Fibroblast of peridontal ligament (primary cell): ENCODE measurements around the gene SPAG17.

Experiments used
- DNase-seq: peaks from one replicate; pipeline ENCODE4 v3.0.0-alpha.2; 2010; ENCODE audit errors: extremely low read depth

The SPAG17 gene

DNA sequence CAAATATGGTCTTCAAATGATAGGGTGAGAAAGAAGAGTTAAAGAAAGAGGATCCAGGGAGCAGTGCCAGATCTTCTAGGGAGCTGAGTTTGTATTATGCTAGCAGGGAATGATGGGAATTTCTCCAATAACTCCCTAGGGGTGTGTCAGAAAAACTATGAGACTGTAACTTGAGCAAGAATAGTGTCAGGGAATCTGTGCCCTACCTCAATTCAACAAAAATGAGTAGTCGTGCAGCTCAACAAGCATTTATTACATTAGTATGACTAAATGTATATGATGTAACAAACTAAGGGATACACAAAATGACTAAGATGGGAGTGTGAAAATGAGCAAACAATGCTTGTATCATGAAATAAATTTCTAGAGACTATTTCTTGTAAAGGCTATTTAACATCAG is 24.2 kb downstream of the SPAG17 start:
- DNase-seq: no peak

DNA sequence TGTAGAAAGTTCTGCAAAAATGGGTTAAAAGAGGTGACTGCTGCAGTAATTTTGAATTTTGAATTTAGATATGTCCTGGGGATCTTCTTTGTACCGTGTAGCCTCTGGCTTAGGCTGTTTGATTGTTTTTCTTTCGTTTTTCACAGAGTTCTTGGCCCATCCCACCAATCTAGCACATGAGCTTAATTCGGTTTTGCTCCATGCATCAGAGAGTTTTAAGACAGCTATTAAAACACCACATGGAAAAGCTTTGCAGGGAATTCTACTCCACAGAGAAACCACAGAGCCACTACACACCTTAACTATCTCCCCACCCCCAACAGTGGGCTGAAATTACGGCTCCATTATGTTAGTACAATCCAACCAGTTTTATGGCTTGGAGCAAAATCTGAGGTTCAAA is 25.5 kb downstream of the SPAG17 start:
- peak; percentile 8 for DNase-seq

DNA sequence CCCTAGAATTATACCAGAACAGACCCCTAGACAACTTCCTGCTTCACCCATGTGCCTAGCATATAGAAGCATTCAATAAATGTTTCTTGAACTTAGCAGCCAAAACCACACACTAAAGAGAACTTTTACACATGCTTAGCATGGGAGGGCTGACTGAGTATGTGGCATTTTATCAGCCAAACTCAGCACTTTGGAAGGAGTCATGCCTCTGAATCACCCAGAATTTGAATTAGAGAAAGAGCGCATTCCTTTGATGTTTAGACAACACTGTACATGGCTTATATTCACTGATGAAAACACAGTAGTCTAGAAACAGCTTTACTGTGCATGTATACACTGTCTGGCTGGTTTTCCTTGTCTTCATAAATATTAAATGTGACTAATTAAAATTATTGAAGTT is 26.1 kb downstream of the SPAG17 start:
- DNase-seq: peak; percentile 54

DNA sequence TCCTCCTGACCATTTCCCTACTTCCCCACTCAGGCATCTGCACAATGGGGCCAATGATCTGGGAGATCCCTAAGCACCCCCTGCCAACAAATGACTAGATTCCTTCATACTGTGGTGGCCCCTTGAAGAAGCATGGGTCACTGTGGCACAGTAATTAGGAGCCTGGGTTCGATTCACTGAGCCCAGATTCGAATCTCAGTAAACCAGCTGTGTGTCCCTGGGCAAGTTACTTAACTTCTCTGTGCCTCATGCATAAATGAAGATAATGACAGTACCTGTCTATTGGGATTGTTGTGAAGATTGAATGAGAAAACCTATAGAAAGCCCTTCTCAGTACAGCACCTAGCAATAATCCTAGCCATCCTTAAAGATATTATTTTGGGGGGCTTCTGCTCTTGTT is 27.5 kb downstream of the SPAG17 start:
- no peak for DNase-seq

DNA sequence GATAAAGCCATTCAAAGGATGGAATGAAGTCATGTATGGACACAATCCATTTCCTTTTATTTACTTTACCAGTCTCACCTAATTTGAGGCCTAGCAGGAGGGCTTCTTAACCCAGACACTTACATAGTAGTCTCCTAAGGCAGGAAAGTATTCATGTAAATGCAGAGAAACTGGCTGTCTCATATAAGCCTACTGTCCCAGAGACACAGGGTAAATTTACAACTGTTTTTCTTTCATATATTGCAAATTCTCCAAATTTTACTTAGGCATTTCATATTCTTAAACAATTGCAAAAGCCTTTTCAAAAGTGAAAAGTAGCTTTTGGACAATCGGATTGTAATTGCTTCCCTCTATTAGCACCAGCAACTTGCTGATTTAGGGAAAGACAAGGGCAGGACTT is 29.9 kb downstream of the SPAG17 start:
- DNase-seq: no peak

DNA sequence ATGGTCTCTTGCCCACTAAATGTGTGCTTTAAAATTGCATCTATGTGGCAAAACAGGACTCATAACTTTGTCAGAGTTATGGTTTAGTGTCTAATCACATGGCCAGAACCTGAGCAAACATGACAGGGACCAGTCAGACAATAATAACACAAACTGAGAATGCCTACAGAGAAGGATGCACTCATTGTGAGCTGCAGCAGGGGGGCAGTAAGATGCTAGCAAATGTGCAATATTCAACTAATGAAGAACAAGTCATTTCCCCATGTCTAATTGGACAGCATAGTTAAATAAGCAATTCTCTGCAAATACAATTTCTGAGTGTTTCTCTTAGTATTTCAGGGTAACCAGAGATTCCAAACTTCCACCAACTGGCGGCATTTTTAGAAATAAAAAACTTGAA is 30.8 kb downstream of the SPAG17 start:
- peak; percentile 9 for DNase-seq

DNA sequence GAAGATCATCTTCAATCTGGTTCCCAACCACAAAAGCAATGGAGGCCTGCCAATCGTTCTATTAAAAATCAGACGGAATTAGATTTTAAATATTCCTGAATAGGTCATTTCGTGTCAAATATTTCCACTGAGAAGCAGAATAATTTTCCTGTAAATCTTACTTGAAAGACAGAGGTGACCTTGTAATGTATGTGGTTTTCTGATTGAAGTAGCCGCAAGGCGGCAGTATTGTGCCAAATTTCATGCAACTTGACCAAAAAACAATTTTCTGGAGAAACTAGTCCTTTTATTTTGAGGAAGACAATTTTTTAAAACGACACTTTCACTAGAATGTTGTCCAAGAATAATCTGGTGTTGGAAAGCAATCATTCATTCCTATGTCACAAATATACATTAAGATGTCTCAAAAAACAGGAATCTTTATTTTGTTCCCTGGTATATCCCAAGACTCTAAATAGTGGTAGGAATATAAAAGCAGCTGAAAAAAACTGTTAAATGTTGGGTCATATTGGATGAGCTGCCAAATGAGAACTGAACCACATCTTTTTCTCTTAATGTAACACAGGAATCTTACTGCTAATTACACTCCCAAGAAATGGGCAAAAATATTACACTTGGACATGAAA is 33.6 kb downstream of the SPAG17 start:
- DNase-seq: peak; percentile 84

DNA sequence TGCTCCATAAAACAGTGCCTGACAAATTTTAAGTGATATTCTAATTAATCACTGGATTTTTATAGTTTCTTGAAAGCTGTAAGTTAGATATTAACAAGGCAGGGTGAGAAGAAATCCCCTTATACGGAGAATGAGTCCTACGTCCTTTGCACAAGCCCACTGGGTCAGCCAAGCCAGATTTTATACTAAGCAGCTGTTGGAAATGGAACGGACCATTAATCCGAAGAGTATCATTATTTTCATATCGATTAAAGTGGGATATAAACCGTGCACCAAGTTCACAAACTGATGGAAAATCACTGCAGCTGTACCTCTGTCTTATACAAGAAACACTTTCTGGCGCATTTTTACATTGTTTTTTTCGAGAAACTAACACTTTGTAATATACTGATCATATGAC is 35.2 kb downstream of the SPAG17 start:
- DNase-seq: no peak

DNA sequence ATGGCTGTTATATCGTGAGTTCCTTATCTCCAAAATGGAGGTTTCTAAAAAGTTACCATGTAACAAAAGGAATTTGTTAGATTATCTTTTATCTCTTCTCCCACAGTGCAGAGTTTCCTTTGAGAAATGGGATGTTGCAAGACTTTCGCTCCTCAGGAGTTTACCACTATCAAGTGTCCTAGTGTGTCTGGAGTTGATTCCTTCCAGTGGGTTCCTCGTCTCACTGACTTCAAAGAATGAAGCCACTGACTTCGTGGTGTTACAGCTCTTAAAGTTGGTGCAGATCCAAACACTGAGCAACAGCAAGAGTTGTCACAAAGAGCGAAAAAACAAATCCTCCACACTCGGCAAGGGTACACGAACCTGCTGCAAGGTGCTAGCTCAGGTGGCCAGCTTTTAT is 37.0 kb downstream of the SPAG17 start:
- peak; percentile 41 for DNase-seq

DNA sequence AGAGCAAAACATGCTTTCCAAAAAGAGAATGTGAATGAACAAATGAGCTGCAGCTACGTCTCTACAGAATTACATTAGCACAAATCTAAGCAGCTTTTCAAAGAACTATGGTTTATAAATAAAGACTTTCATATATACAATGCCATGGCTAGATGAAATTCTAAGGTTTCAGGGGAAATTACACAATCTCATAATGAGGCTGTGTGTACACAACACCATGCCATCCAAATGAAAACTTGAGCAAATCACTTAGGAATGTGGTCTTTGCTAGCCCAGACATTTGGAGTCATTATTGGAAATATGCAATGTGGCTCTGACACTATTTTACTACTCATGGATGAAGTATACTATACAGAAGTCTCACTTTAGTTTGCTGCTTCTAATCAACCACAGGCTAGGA is 37.5 kb downstream of the SPAG17 start:
- DNase-seq: peak; percentile 96

DNA sequence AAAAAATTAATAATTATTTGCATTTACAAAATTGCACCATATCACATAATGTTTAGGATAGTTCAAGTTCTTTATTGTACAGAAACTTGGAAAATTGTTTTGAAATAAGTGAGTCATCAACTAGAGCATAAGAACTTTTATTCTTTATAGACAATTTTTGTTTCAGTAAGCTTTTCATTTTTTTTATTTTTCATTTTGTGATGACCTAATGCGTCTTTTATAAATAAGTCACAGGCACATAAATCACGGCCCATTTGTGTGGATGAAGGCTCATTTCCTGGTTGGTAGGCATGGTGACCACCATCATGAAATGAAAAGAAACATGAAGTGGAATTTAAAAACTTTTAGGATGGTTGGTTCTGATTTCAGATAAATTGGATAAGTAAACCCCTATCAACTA is 39.3 kb downstream of the SPAG17 start:
- DNase-seq: no peak

DNA sequence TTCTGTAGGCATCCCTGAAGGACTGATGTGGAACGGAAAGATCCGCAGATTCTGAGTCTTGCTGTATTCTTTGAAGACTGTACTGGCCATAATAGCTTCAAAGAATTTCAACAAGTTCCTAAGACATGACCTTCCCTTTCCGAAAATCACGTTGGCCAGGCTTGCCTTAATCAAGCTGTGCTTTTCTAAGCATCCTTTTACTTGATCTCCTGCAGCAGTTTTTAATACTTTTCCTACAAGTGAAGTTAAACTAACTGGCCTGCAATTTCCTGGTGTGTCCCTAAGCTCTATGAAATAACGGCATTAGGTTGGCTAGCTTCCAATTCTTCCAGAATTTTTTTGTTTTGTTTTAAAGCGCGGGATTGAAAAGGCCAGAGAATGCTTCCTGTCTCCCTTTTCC is 40.3 kb downstream of the SPAG17 start:
- DNase-seq: no peak

DNA sequence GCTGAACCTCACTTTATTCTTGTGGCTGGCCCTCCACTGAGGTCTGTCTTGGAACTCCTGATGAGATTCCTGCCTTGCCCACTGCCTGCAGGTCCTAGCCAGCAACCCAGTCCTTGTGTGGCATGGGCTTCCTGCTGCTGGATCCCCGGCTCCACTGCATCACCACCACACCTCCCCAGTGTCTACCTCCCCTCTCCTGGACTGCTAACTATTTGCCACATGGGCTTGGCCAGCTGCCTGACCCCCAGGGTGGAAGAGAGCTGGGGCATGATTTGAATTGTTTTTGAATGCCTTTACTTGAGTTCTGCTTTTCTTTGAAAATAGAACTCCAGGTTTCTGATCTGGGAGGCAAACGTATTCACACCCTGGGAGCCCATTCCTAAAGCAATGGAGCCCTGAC is 41.2 kb downstream of the SPAG17 start:
- DNase-seq: no peak

DNA sequence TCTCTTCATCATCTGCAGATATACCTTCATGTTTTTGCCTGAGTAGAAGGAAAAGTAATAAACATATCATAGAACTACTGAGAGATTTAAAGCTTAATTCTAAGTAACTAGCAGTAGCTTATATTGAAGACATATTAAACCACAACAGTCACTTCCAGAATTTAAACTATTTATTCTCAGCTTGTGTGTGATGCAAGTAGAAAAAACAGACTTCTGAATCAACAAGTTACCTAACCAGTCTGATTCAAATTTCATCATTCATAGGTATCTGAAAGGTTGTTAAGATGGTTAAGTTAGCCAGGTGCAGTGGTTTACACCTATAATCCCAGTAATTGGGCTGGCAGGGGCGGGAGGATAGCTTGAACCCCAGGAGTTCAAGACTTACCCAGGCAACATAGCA is 41.9 kb downstream of the SPAG17 start:
- DNase-seq: no peak

DNA sequence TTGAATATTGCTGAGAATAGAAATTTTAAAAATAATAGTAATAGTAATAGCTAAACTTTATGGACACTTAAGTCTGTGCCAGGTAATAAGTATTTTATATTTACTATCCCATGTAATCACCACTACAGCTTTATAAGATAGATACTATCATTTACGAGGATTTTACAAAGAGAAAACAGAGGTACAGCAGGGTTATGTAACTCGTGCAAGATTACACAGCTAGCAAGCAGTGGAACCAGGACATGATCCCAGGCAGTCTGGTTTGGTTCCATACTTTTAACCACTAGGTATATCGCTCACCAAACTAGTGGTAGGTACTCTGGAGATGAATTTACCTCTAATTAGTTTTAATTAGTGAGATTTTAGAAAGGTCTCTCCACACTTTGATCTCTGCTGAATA is 42.5 kb downstream of the SPAG17 start:
- DNase-seq: no peak

DNA sequence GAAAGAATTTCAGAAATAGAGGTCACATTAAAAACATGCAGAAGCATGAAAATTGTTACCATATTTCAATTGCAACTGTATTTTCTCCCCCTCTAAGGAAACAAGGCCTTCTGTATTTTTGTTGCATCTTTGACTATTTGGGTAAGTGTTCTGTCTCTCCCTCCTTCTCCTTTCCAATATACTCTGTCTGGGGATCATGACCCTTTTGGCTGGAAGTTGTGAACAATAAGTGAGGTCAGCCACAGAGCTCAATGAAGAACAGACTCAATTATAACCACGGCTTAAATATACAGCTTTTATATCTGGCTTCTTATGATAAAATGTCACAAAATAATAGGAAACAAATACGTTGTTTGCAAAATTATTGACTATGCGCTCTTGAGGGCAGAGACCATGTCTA is 47.1 kb downstream of the SPAG17 start:
- DNase-seq: no peak

DNA sequence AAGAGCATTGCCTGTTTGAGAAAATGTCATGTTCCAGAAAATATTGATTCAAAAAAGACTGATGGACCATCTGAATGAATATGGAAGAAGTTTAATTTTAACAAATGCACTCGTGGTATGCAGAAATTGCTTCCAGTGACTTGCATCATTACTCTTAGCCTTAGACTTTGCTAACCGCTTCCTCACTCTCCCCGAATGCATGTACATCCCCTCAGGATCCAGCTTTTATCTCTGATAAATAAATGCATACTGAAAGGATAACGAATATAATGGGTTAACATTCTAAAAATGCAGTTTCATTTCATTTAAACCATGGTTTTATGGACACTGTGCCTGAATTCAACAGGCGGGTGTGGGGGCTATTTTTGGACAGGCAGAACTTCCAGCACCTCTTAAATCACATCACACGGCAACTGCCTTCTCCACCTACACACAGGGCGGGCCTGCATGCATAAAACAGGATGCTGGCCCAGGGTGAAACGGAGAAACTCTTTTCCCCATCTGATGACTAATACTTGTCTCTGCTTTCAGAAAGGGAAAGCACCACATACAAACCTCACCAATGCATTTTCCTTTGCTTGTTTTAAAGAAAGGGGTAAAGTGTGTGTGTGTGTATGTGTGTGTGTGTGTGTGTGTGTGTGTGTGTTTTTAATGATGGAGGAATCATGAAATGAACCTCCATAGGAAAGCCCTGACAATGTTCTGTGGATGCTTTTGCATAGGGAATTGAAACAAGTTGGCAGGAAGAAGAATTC is 48.7 kb downstream of the SPAG17 start:
- DNase-seq: peak; percentile 78

DNA sequence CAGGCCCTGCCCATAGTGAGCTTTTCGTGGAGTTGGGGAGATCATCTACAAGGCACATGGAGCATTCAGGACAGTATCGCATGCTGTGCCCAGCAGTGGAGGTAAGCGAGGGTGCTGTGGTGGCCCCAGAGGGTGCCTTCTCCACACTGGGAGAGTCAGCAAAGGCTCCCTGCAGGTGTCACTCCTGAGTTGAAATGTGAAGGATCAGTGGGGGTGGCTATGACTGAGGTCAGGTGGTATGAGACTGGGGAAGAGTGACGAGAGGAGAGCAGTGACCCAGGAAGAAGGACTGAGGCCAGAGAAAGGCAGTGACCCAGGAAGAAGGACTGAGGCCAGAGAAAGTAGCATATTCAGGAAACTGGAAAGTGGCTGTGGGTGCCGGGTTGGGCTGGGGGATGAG is 53.0 kb downstream of the SPAG17 start:
- DNase-seq: no peak

DNA sequence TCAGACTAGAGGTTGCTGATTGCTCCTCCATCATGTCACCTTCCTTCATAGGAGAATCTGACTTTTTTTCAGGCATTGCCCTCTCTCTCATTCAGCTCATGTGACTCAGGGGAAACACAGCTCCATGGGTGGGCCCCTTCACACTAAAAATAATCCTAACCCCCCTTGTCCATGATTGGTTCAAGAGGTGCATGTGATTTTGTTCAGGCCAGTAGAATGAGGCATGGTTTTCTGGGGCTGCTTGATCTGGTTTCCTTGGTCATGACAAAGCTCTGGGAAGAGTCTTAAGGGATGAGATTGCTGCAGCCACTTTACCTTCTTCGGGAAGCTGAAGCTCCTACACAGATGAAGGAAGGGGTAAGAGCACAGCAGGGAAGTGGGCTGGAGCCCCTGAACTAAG is 56.3 kb downstream of the SPAG17 start:
- DNase-seq: no peak

DNA sequence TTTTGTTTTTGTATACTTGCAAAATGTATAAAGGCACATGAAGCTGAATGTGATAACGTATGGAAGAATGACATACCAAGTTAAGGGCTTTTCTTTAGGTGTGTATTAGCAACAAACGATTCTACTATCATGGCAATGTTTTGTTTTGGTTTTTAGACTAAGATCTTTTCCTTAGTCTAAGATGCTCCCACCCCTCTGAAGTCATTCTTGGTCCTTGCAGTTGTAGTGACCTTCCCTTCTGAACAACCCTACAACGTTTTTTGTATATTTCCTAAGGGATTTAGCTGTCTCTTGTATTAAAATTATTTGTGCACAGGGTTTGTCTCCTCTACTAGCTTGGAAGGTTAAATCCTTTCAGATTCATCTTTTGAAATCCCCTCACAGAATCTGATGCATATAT is 61.0 kb downstream of the SPAG17 start:
- DNase-seq: no peak

DNA sequence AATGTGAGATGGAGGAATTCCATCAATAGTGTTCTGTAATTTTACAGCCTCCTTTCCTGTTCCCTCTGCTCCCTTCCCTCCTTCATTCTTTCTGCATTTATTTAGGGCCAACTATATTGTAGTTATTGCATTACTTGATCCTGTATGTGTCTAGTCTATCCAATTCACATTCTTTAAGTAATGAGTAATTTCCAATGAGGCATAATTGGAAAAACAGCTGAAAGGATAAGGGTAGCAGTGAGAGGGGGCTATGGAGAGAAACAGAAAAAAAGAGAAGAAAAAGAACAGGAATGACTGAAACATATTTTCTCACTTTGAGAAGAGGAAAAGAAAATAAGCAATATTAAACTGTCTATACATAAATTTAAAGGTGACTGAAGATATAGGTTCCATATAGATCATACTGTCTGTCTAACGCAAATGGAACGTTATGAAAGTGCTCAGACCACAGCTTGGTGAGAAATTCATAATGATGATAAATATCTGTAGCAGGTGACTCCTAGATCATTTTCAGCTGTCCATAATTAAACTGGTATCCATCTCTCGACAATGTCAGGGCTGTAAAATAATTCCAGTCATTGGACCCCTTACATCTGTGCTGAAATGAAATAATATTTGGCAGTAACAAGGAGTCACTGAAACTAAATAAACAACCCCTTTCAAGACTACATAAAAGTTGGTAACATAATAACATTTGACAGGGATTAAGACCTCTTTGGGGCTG is 61.8 kb downstream of the SPAG17 start:
- DNase-seq: no peak

DNA sequence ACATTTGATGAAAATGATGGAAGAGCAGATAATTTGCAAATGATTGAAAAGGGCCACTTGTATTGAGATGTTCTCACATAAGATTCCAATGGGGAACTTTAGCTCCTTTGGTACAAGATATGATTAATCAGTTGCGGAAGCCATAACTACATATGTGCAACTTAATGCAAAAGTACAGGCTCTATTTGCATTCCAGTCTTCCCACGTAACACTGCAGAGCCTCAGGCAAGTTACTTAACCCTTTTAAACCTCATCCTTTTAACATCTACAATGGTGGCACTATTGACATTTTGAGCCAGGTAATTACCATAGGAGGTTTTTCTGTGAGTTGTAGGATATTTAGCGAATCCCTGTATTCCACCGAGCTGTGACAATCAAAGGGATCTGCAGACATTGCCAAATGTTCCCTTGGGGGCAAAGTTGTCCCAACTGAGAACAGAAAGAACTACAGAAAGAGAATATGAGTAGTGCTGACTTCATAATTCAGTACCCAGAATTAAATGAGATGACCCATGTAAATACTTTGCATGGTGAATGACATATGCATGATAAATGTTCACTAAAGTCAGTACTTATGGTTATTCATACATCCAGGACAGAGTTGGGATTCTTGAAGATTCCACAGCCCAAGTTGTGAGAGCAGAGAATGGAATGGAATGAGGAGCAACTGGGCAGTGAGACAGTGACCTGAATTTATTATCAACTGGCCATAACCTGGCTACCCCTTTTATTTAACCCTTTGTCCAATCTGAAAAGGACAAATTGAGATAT is 62.6 kb downstream of the SPAG17 start:
- no peak for DNase-seq
